ENCODE data around the gene ZBTB8B.

DNA sequence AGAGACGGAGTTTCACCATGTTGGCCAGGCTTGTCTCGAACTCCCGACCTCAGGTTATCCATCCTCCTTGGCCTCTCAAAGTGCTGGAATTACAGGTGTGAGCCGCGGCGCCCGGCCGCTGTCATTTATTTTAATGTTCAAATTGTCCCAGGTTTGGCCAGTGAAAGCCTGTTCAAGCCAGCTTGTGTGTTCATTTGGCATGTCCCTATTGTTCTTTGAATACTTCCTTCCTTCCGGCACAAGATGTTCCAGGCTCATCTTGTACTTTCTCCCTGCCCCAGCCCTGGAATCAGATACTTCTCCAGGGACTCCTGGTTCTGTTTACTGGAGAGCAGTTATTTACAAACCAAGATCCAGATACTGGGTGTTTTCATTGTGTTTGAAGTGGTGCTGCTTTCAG, 37.0 kb downstream of the ZBTB8B start:
- TF ChIP-seq, protein P1, sequence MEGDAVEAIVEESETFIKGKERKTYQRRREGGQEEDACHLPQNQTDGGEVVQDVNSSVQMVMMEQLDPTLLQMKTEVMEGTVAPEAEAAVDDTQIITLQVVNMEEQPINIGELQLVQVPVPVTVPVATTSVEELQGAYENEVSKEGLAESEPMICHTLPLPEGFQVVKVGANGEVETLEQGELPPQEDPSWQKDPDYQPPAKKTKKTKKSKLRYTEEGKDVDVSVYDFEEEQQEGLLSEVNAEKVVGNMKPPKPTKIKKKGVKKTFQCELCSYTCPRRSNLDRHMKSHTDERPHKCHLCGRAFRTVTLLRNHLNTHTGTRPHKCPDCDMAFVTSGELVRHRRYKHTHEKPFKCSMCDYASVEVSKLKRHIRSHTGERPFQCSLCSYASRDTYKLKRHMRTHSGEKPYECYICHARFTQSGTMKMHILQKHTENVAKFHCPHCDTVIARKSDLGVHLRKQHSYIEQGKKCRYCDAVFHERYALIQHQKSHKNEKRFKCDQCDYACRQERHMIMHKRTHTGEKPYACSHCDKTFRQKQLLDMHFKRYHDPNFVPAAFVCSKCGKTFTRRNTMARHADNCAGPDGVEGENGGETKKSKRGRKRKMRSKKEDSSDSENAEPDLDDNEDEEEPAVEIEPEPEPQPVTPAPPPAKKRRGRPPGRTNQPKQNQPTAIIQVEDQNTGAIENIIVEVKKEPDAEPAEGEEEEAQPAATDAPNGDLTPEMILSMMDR (IDR thresholded peaks at IDR 0.05): no peak
- TF ChIP-seq POLR2A (IDR thresholded peaks at IDR 0.05): peak in 1 of 2 donors; percentile 45

Measured in uterus (tissue), 2 donors.